ENCODE data around the gene LDB1.

LDB1 gene

GRCh38 chr10:102147561-102147960 lies 27.4 kb upstream of the LDB1 start:
- H3K4me3 ChIP-seq (ENCODE audit: low read depth, low read length): no peak overlapping the region
- DNase-seq (ENCODE audit: low read depth, low spot score): no peak
- in situ Hi-C loops (cut with HindIII; ENCODE audit: low sequenced_read_pairs): no loop called here
- TF ChIP-seq CTCF (IDR thresholded peaks at IDR 0.05; ENCODE audit: low read depth, low read length): no peak

GRCh38 chr10:102146971-102147428 lies 26.8 kb upstream of the LDB1 start:
- in situ Hi-C loops (cut with HindIII; ENCODE audit: low sequenced_read_pairs): no loop called here
- H3K4me3 ChIP-seq (ENCODE audit: low read depth, low read length): no peak overlapping the region
- TF ChIP-seq CTCF (IDR thresholded peaks at IDR 0.05; ENCODE audit: low read depth, low read length): no peak
- DNase-seq (ENCODE audit: low read depth, low spot score): no peak

- no peak for DNase-seq (ENCODE audit: low read depth, low spot score)
- in situ Hi-C loops (cut with HindIII; ENCODE audit: low sequenced_read_pairs): no loop called here
- TF ChIP-seq CTCF (IDR thresholded peaks at IDR 0.05; ENCODE audit: low read depth, low read length): no peak
- H3K4me3 ChIP-seq (ENCODE audit: low read depth, low read length): no peak overlapping the region
Observed at GRCh38 chr10:102141583-102142107, 21.5 kb upstream of the LDB1 start.

- TF ChIP-seq CTCF (IDR thresholded peaks at IDR 0.05; ENCODE audit: low read depth, low read length): no peak
- no peak overlapping the region for H3K4me3 ChIP-seq (ENCODE audit: low read depth, low read length)
- in situ Hi-C loops (cut with HindIII; ENCODE audit: low sequenced_read_pairs): no loop called here
- DNase-seq (ENCODE audit: low read depth, low spot score): no peak
Observed at GRCh38 chr10:102140913-102141540, 20.9 kb upstream of the LDB1 start.

GRCh38 chr10:102140218-102140617 lies 20.1 kb upstream of the LDB1 start:
- in situ Hi-C loops (cut with HindIII; ENCODE audit: low sequenced_read_pairs): no loop called here
- DNase-seq (ENCODE audit: low read depth, low spot score): no peak
- TF ChIP-seq CTCF (IDR thresholded peaks at IDR 0.05; ENCODE audit: low read depth, low read length): no peak
- no peak overlapping the region for H3K4me3 ChIP-seq (ENCODE audit: low read depth, low read length)

- in situ Hi-C loops (cut with HindIII; ENCODE audit: low sequenced_read_pairs): no loop called here
- no peak for DNase-seq (ENCODE audit: low read depth, low spot score)
- TF ChIP-seq CTCF (IDR thresholded peaks at IDR 0.05; ENCODE audit: low read depth, low read length): no peak
- H3K4me3 ChIP-seq (ENCODE audit: low read depth, low read length): no peak overlapping the region
Observed at GRCh38 chr10:102139281-102140110, 19.3 kb upstream of the LDB1 start.
